GM10266 (cell line): ENCODE measurements around the gene ITCH.

Experiments used
- DNase-seq: peaks from one replicate; pipeline ENCODE4 v3.0.0; 2012; ENCODE audit errors: extremely low spot score
- CTCF ChIP-seq: IDR thresholded peaks from 2 replicates; pipeline ENCODE4 v1.5.1; 2012; ENCODE audit warnings: mild to moderate bottlenecking, low read depth; ENCODE audit not compliant: control insufficient read depth, insufficient read depth; ENCODE audit errors: missing control alignments

Gene ITCH

GRCh38 chr20:34549291-34549928 is 186.3 kb downstream of the ITCH start:
- no peak for TF ChIP-seq CTCF
- no peak for DNase-seq

- no peak for DNase-seq
- no peak for TF ChIP-seq CTCF
These were observed 186.8 kb downstream of the ITCH start for GRCh38 chr20:34549929-34550305.

- TF ChIP-seq CTCF, result no peak
- no peak for DNase-seq
These were observed 189.5 kb downstream of the ITCH start for GRCh38 chr20:34552569-34552968.

GRCh38 chr20:34553366-34553867 is 190.3 kb downstream of the ITCH start:
- no peak for TF ChIP-seq CTCF
- no peak for DNase-seq

GRCh38 chr20:34557936-34558319 is 194.9 kb downstream of the ITCH start:
- no peak for DNase-seq

GRCh38 chr20:34558320-34559218 is 195.5 kb downstream of the ITCH start, which contains the start of gene MAP1LC3A:
Gene MAP1LC3A, plus strand, starts transcription at chr20:34558718. Its CDS starts 151 bp downstream, at chr20:34558869.
- DNase-seq, result peak; percentile 97
- no peak for TF ChIP-seq CTCF

More at GRCh38 chr20:34557936-34558319, 194.9 kb downstream of the ITCH start:
- TF ChIP-seq CTCF, result no peak
